ENCODE data around the gene FNDC3B.

The FNDC3B gene

DNA sequence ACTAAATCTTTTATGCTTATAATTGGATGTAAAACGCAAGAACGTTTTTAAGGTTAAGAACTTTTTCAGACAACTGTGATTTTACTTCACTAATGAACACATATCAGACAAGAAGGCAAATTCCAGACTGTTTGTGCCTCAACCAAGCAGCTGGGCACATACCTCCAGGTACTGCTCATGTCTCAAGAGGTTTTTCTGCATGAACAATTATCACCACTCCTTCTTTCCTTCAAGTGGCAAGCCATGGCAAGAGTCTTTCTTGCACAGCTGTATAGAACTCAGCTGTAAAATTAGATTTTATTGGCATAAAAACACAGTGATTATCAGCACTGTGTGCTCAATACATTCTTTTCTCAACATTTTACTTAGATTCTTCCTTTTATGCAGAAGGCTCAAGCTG, 64.3 kb downstream of the FNDC3B start:
- H2BK5ac ChIP-seq (ENCODE audit: low read length), result no peak overlapping the region
- no peak overlapping the region for H2BK12ac ChIP-seq (ENCODE audit: low read length)
- no peak overlapping the region for H3K9ac ChIP-seq (ENCODE audit: low read depth, low read length, poor library complexity)
- H3K36me3 ChIP-seq (replicated peaks in 1 of 2; ENCODE audit: control insufficient read depth in 2 of 2, insufficient read depth in 2 of 2, low read length in 2 of 2), result no peaks in the 10 kb centered on the region
- H3K79me1 ChIP-seq (ENCODE audit: low read depth, low read length), result peaks cover 3% of the 10 kb centered on the region
- H3K9me3 ChIP-seq (replicated peaks in 1 of 2; ENCODE audit: control insufficient read depth in 2 of 2, insufficient read depth in 1 of 2, low read depth in 1 of 2, low read length in 2 of 2), result no peaks in the 10 kb centered on the region
- H3K27ac ChIP-seq (replicated peaks; ENCODE audit: low read length), result peak overlapping the region; percentile 37
- no peak overlapping the region for H3K4ac ChIP-seq (ENCODE audit: low read length)
- no peak overlapping the region for H3K4me3 ChIP-seq (ENCODE audit: low read length in 2 of 2)
- no peak overlapping the region for H3K23ac ChIP-seq (ENCODE audit: low read depth, low read length, poor library complexity)
- no peak overlapping the region for H3K18ac ChIP-seq (ENCODE audit: low read length)
- no peak overlapping the region for H2AFZ ChIP-seq (ENCODE audit: low read length)
- no CpG with 5 or more reads among the region's 2 CpGs for WGBS, 2 donors (ENCODE audit: extremely low coverage in 2 of 2, insufficient read length in 2 of 2, insufficient replicate concordance in 1 of 2)
- peaks cover 12 to 30% of the 10 kb centered on the region in 2 donors for H3K4me1 ChIP-seq (ENCODE audit: control insufficient read depth in 2 of 2, insufficient read depth in 1 of 2, low read depth in 1 of 2, low read length in 2 of 2)
- DNase-seq (ENCODE audit: low spot score), result no peak
- no peak overlapping the region for H3K14ac ChIP-seq (ENCODE audit: low read length)
- H4K8ac ChIP-seq (ENCODE audit: low read depth, low read length), result no peak overlapping the region
- no peak overlapping the region for H3K4me2 ChIP-seq (ENCODE audit: insufficient read depth, low read length, poor library complexity, severe bottlenecking)
- H2AK5ac ChIP-seq (ENCODE audit: low read depth, low read length), result no peak overlapping the region
- no peak overlapping the region for H2BK15ac ChIP-seq (ENCODE audit: low read length)
- no peak overlapping the region for H2BK120ac ChIP-seq (ENCODE audit: low read depth, low read length)
- no peak overlapping the region for H4K91ac ChIP-seq (ENCODE audit: low read depth, low read length, poor library complexity)
- H3K27me3 ChIP-seq (ENCODE audit: control insufficient read depth in 3 of 3, insufficient read depth in 3 of 3, low read depth in 1 of 3, low read length in 3 of 3), result no peaks in the 10 kb centered on the region

DNA sequence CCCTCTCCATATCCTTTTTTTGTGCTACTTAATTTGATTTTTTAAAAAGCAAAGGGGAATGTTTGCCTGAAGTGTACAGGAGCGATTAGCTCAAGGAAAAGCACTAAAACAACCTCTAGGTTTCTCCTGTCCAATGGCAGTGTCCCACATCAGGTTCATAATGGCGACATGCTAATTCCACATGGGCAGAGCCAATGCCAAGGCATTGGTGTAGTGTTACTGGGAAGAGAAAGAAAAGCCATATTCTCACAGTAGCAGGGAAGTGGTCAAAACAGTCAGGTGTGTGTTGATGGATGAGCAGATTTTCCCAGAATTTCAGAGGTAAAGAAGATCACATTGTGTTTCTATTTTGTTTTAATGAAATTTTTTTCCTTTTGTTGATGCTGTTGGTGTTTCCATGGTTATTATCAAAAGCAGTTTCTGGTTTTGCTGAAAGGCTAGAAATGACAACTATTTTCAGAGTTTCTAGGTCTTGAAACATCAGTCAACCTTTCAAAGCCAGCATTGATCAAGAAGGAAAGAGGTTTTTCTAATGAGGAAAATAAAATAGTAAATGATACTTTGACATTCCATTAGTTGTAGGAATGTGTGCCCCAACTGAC, 65.2 kb downstream of the FNDC3B start:
- peak; percentile 66 for DNase-seq (ENCODE audit: low spot score)
- H3K9me3 ChIP-seq (replicated peaks in 1 of 2; ENCODE audit: control insufficient read depth in 2 of 2, insufficient read depth in 1 of 2, low read depth in 1 of 2, low read length in 2 of 2), result no peaks in the 10 kb centered on the region

DNA sequence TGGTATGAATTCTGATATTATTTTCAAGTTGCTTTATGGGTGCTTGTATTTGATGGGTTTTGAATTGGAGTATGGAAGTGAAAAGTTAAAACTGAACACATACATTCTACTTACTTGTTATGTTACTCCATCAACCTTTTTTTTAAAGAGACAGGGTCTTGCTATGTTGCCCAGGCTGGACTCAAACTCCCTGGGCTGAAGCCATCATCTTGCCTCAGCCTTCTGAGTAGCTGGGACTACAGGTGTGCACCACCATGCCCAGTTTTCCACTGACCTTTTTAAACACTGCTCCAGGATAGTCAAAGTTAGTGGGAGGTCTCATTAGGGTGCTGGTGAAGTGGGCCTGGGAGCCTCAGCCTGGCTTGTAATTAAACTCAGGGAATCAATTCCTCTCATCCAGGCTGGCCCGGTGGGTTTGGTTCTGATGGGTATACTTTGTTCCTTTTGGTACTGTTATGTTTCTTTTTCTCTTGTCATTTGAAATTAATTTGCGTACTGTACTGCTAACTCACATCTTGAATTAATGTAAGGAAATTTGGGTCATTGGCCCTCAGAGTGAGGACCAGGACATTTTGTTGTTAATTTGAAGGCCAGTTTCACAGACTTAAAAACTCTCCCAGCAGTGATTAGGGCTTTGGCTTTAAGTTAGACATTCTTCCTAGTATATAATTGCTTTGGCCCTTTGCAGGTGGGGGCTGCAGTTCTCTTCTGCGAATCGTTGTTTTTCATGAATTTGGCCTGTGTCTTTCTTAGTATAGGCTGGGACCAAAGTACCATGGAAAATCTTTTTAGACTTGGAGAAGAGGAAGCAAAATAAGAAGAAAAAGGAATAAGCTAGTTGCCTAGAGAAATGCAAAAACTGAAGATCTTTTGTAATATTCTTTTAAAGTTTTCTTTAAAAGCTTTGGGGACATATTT, 66.9 kb downstream of the FNDC3B start:
- H3K4me3 ChIP-seq (ENCODE audit: low read length in 2 of 2), result no peak overlapping the region
- no CpG with 5 or more reads among the region's 4 CpGs for WGBS, 2 donors (ENCODE audit: extremely low coverage in 2 of 2, insufficient read length in 2 of 2, insufficient replicate concordance in 1 of 2)
- H3K14ac ChIP-seq (ENCODE audit: low read length), result no peak overlapping the region
- no peak overlapping the region for H3K4me2 ChIP-seq (ENCODE audit: insufficient read depth, low read length, poor library complexity, severe bottlenecking)
- H2AK5ac ChIP-seq (ENCODE audit: low read depth, low read length), result no peak overlapping the region
- H2AFZ ChIP-seq (ENCODE audit: low read length), result no peak overlapping the region
- H4K91ac ChIP-seq (ENCODE audit: low read depth, low read length, poor library complexity), result no peak overlapping the region
- H3K79me1 ChIP-seq (ENCODE audit: low read depth, low read length), result peaks cover 1% of the 10 kb centered on the region
- no peak overlapping the region for H3K4ac ChIP-seq (ENCODE audit: low read length)
- no peak overlapping the region for H4K8ac ChIP-seq (ENCODE audit: low read depth, low read length)
- no peak overlapping the region for H3K27ac ChIP-seq (replicated peaks; ENCODE audit: low read length)
- H3K4me1 ChIP-seq (ENCODE audit: control insufficient read depth in 2 of 2, insufficient read depth in 1 of 2, low read depth in 1 of 2, low read length in 2 of 2), result peaks cover 7 to 28% of the 10 kb centered on the region in 2 donors
- H3K9me3 ChIP-seq (replicated peaks in 1 of 2; ENCODE audit: control insufficient read depth in 2 of 2, insufficient read depth in 1 of 2, low read depth in 1 of 2, low read length in 2 of 2), result no peaks in the 10 kb centered on the region
- no peak overlapping the region for H2BK12ac ChIP-seq (ENCODE audit: low read length)
- no peak for DNase-seq (ENCODE audit: low spot score)
- no peak overlapping the region for H2BK120ac ChIP-seq (ENCODE audit: low read depth, low read length)
- H3K9ac ChIP-seq (ENCODE audit: low read depth, low read length, poor library complexity), result no peak overlapping the region
- no peak overlapping the region for H3K23ac ChIP-seq (ENCODE audit: low read depth, low read length, poor library complexity)
- H3K18ac ChIP-seq (ENCODE audit: low read length), result no peak overlapping the region
- no peaks in the 10 kb centered on the region for H3K36me3 ChIP-seq (replicated peaks in 1 of 2; ENCODE audit: control insufficient read depth in 2 of 2, insufficient read depth in 2 of 2, low read length in 2 of 2)
- no peak overlapping the region for H2BK15ac ChIP-seq (ENCODE audit: low read length)
- no peak overlapping the region for H2BK5ac ChIP-seq (ENCODE audit: low read length)
- no peaks in the 10 kb centered on the region for H3K27me3 ChIP-seq (ENCODE audit: control insufficient read depth in 3 of 3, insufficient read depth in 3 of 3, low read depth in 1 of 3, low read length in 3 of 3)

More for the DNA sequence above, 65.2 kb downstream of the FNDC3B start:
- Histone ChIP-seq H3K23ac (ENCODE audit: low read depth, low read length, poor library complexity) (no peak overlapping the region), H2AK5ac (ENCODE audit: low read depth, low read length) (no peak overlapping the region), H3K36me3 (replicated peaks in 1 of 2; ENCODE audit: control insufficient read depth in 2 of 2, insufficient read depth in 2 of 2, low read length in 2 of 2) (no peaks in the 10 kb centered on the region), H2BK5ac (ENCODE audit: low read length) (no peak overlapping the region), H3K27ac (replicated peaks; ENCODE audit: low read length) (no peak overlapping the region), H3K4me3 (ENCODE audit: low read length in 2 of 2) (no peak overlapping the region), H2AFZ (ENCODE audit: low read length) (no peak overlapping the region), H3K4me1 (ENCODE audit: control insufficient read depth in 2 of 2, insufficient read depth in 1 of 2, low read depth in 1 of 2, low read length in 2 of 2) (peaks cover 7 to 28% of the 10 kb centered on the region in 2 donors), H4K8ac (ENCODE audit: low read depth, low read length) (no peak overlapping the region), H3K14ac (ENCODE audit: low read length) (no peak overlapping the region), H4K91ac (ENCODE audit: low read depth, low read length, poor library complexity) (no peak overlapping the region), H3K9ac (ENCODE audit: low read depth, low read length, poor library complexity) (no peak overlapping the region), H3K18ac (ENCODE audit: low read length) (no peak overlapping the region), H2BK12ac (ENCODE audit: low read length) (no peak overlapping the region), H2BK15ac (ENCODE audit: low read length) (no peak overlapping the region), H3K4ac (ENCODE audit: low read length) (no peak overlapping the region), H3K27me3 (ENCODE audit: control insufficient read depth in 3 of 3, insufficient read depth in 3 of 3, low read depth in 1 of 3, low read length in 3 of 3) (no peaks in the 10 kb centered on the region), H3K4me2 (ENCODE audit: insufficient read depth, low read length, poor library complexity, severe bottlenecking) (no peak overlapping the region), H2BK120ac (ENCODE audit: low read depth, low read length) (no peak overlapping the region), H3K79me1 (ENCODE audit: low read depth, low read length) (peaks cover 1% of the 10 kb centered on the region)
- no CpG with 5 or more reads among the region's 2 CpGs for WGBS, 2 donors (ENCODE audit: extremely low coverage in 2 of 2, insufficient read length in 2 of 2, insufficient replicate concordance in 1 of 2)

DNA sequence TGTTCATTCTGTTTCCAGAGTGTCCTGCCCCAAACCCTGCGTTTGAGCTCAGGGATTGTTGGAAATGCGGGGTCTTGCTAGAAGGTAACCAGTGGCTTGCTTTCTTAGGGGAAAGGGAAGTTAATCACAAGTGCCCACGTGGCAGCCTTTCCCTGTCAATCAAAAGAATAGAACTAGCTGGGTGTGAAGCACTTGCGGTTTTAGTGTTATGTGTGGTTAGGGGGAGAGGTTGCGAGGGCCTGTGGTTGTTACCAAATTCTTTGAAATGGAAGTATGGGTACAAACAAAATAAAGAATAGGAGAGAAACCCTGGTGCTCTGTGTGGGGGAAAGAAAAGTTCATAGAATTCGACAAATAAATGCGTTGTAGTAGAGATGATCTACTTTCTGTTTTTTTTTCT, 67.6 kb downstream of the FNDC3B start:
- Histone ChIP-seq H3K4me2 (ENCODE audit: insufficient read depth, low read length, poor library complexity, severe bottlenecking) (no peak overlapping the region), H3K18ac (ENCODE audit: low read length) (no peak overlapping the region), H3K4me1 (ENCODE audit: control insufficient read depth in 2 of 2, insufficient read depth in 1 of 2, low read depth in 1 of 2, low read length in 2 of 2) (peaks cover 7 to 33% of the 10 kb centered on the region in 2 donors), H3K27me3 (ENCODE audit: control insufficient read depth in 3 of 3, insufficient read depth in 3 of 3, low read depth in 1 of 3, low read length in 3 of 3) (no peaks in the 10 kb centered on the region), H3K14ac (ENCODE audit: low read length) (no peak overlapping the region), H4K8ac (ENCODE audit: low read depth, low read length) (no peak overlapping the region), H4K91ac (ENCODE audit: low read depth, low read length, poor library complexity) (no peak overlapping the region), H3K4me3 (ENCODE audit: low read length in 2 of 2) (no peak overlapping the region), H2BK15ac (ENCODE audit: low read length) (no peak overlapping the region), H3K27ac (replicated peaks; ENCODE audit: low read length) (no peak overlapping the region), H2BK120ac (ENCODE audit: low read depth, low read length) (no peak overlapping the region), H3K36me3 (replicated peaks in 1 of 2; ENCODE audit: control insufficient read depth in 2 of 2, insufficient read depth in 2 of 2, low read length in 2 of 2) (no peaks in the 10 kb centered on the region), H2AFZ (ENCODE audit: low read length) (no peak overlapping the region), H3K9ac (ENCODE audit: low read depth, low read length, poor library complexity) (no peak overlapping the region), H3K79me1 (ENCODE audit: low read depth, low read length) (peaks cover 1% of the 10 kb centered on the region), H2AK5ac (ENCODE audit: low read depth, low read length) (no peak overlapping the region), H3K4ac (ENCODE audit: low read length) (no peak overlapping the region), H2BK12ac (ENCODE audit: low read length) (no peak overlapping the region), H2BK5ac (ENCODE audit: low read length) (no peak overlapping the region), H3K9me3 (replicated peaks in 1 of 2; ENCODE audit: control insufficient read depth in 2 of 2, insufficient read depth in 1 of 2, low read depth in 1 of 2, low read length in 2 of 2) (no peaks in the 10 kb centered on the region), H3K23ac (ENCODE audit: low read depth, low read length, poor library complexity) (no peak overlapping the region)
- DNase-seq (ENCODE audit: low spot score), result no peak
- WGBS, 2 donors (ENCODE audit: extremely low coverage in 2 of 2, insufficient read length in 2 of 2, insufficient replicate concordance in 1 of 2), result no CpG with 5 or more reads among the region's 7 CpGs
